GM12878 (cell line): ENCODE data around the gene RBM4. TPM values are rescaled to one million over a fixed set of nuclear protein-coding genes. Genes with fewer than 3 reads are reported as not detected.

Source experiments
- ATAC-seq: fragments of 200-7000 bp; cut with Tn5 transposase; 3 replicates; pipeline ENCODE4 v1.9.1; 2020; ENCODE audit warnings: mild to moderate bottlenecking, moderate library complexity
- BruUV-seq: library from RNA; stranded (reverse); fragments of 400-500 nt; replicated peaks from 2 replicates; lab custom pipeline; 2021; lab: Mats Ljungman, UMichigan
- CTCF ChIA-PET: fragments of 300-600 bp; sonication (Branson Sonifier 250); formaldehyde crosslinking; extraction: SDS; loops from one replicate; lab custom pipeline; 2021; ENCODE audit warnings: inconsistent platforms; lab: Yijun Ruan, JAX
- POLR2A ChIA-PET: fragments of 350-600 bp; formaldehyde crosslinking; extraction: SDS; loops from one replicate; lab custom pipeline; 2021; ENCODE audit warnings: inconsistent platforms; lab: Charles Lee
- RAD21 ChIA-PET: fragments of 300-600 bp; sonication (Branson Sonifier 250); formaldehyde crosslinking; loops from one replicate; lab custom pipeline; 2023; ENCODE audit warnings: antibody characterized with exemption; ENCODE audit not compliant: unreplicated experiment; lab: Charles Lee
- SMC1A ChIA-PET: fragments of 300-600 bp; sonication (Branson Sonifier 250); formaldehyde crosslinking; loops from one replicate; lab custom pipeline; 2023; ENCODE audit not compliant: unreplicated experiment, uncharacterized antibody; lab: Charles Lee
- DNase-seq: peaks from one replicate; pipeline ENCODE4 v3.0.0-alpha.2; 2011; ENCODE audit warnings: low read depth, low spot score
- FAIRE-seq: peaks from 3 replicates; lab custom pipeline; 2011; peaks lifted over from hg19 to GRCh38; lab: Jason Lieb, UNC
- H2AFZ ChIP-seq: 2 replicates; pipeline ENCODE4 v1.6.0; 2011; ENCODE audit warnings: low read depth, low read length, control low read depth; ENCODE audit not compliant: control insufficient read depth
- H3K27ac ChIP-seq: 2 replicates; pipeline ENCODE4 v1.5.1; 2011; ENCODE audit warnings: control low read depth; ENCODE audit not compliant: control insufficient read depth, insufficient read depth
- H3K27me3 ChIP-seq, 2 experiments: replicated peaks in 1 of 2; 2 replicates each; pipeline versions ENCODE4 v1.6.0 to v1.6.1; 2011; ENCODE audit warnings: low read length in 1 of 2; ENCODE audit not compliant: control insufficient read depth in 2 of 2, insufficient read depth in 2 of 2
- H3K36me3 ChIP-seq, 2 experiments: 2 replicates each; pipeline ENCODE4 v1.5.1; 2011; ENCODE audit warnings: low read length in 1 of 2; ENCODE audit not compliant: control insufficient read depth in 2 of 2, insufficient read depth in 2 of 2
- H3K4me1 ChIP-seq: 2 replicates; pipeline ENCODE4 v1.6.1; 2011; ENCODE audit warnings: mild to moderate bottlenecking, low read length, moderate library complexity, mixed read lengths; ENCODE audit not compliant: control insufficient read depth, insufficient read depth
- H3K4me2 ChIP-seq: 2 replicates; pipeline ENCODE4 v1.6.0; 2011; ENCODE audit warnings: control low read depth; ENCODE audit not compliant: control insufficient read depth, insufficient read depth
- H3K4me3 ChIP-seq: fragments of 200-600 bp; sonication (generic); 2 replicates; pipeline ENCODE4 v1.5.1; 2016
- H3K79me2 ChIP-seq: 2 replicates; pipeline ENCODE4 v1.6.0; 2011; ENCODE audit warnings: low read length; ENCODE audit not compliant: control insufficient read depth, insufficient read depth
- H3K9ac ChIP-seq: 2 replicates; pipeline ENCODE4 v1.8.0; 2011; ENCODE audit warnings: low read length, control low read depth, mixed read lengths; ENCODE audit not compliant: control insufficient read depth, insufficient read depth
- H3K9me3 ChIP-seq: replicated peaks from 3 replicates; pipeline ENCODE4 v1.5.1; 2011; ENCODE audit warnings: mild to moderate bottlenecking, low read length; ENCODE audit not compliant: control insufficient read depth, insufficient read depth
- H4K20me1 ChIP-seq: 2 replicates; pipeline ENCODE4 v1.6.0; 2011; ENCODE audit not compliant: control insufficient read depth, insufficient read depth
- CBFB ChIP-seq: IDR thresholded peaks from 2 replicates; pipeline ENCODE4 v1.6.1; 2016; ENCODE audit warnings: antibody characterized with exemption, low read depth
- CBX3 ChIP-seq: fragments of 200-600 bp; sonication (generic); IDR thresholded peaks from 2 replicates; pipeline ENCODE4 v1.6.1; 2016; ENCODE audit warnings: low read depth, borderline replicate concordance
- EED ChIP-seq: sonication (generic); IDR thresholded peaks from 2 replicates; pipeline ENCODE4 v1.6.1; 2016; ENCODE audit warnings: antibody characterized with exemption, low read depth
- ESRRA ChIP-seq: IDR thresholded peaks from 2 replicates; pipeline ENCODE4 v1.6.1; 2012; ENCODE audit warnings: mild to moderate bottlenecking, low read length, improper control_type of control experiment
- JUND ChIP-seq: IDR thresholded peaks from 2 replicates; pipeline ENCODE4 v1.6.1; 2012; ENCODE audit warnings: low read depth, mild to moderate bottlenecking, low read length, improper control_type of control experiment, moderate library complexity
- KDM1A ChIP-seq: fragments of 200-600 bp; sonication (generic); IDR thresholded peaks from 2 replicates; pipeline ENCODE4 v1.6.1; 2016; ENCODE audit warnings: borderline replicate concordance
- MYB ChIP-seq: fragments of 150-350 bp; IDR thresholded peaks from 2 replicates; pipeline ENCODE4 v1.6.1; 2014; ENCODE audit warnings: mild to moderate bottlenecking, low read depth, low read length, borderline replicate concordance
- MYC ChIP-seq: IDR thresholded peaks from 2 replicates; pipeline ENCODE4 v1.6.1; 2011; ENCODE audit warnings: mild to moderate bottlenecking, low read length, moderate library complexity, inconsistent platforms; ENCODE audit not compliant: insufficient read depth, insufficient replicate concordance, insufficient read length, severe bottlenecking
- NKRF ChIP-seq: fragments of 450-650 bp; conservative IDR thresholded peaks from 2 replicates; pipeline ENCODE4 v1.6.1; 2017; ENCODE audit warnings: mild to moderate bottlenecking, moderate library complexity
- RB1 ChIP-seq: fragments of 450-650 bp; formaldehyde crosslinking; IDR thresholded peaks from 2 replicates; pipeline ENCODE4 v1.6.1; 2017; ENCODE audit warnings: mild to moderate bottlenecking, borderline replicate concordance
- RELA ChIP-seq: fragments of 450-650 bp; IDR thresholded peaks from 2 replicates; pipeline ENCODE4 v1.8.0; 2014; ENCODE audit warnings: borderline replicate concordance; ENCODE audit not compliant: partially characterized antibody
- SP1 ChIP-seq: IDR thresholded peaks from one replicate; pipeline ENCODE4 v1.6.1; 2011; ENCODE audit warnings: low read depth, low read length
- SREBF2 ChIP-seq: IDR thresholded peaks from 2 replicates; pipeline ENCODE4 v1.6.1; 2012; ENCODE audit warnings: mild to moderate bottlenecking, low read length
- TBL1XR1 ChIP-seq: IDR thresholded peaks from 2 replicates; pipeline ENCODE4 v1.6.1; 2012; ENCODE audit warnings: low read depth, low read length, improper control_type of control experiment
- USF1 ChIP-seq: IDR thresholded peaks from 2 replicates; pipeline ENCODE4 v1.6.1; 2011; ENCODE audit warnings: borderline replicate concordance, low read depth, mild to moderate bottlenecking, moderate library complexity, mixed read lengths, low read length; ENCODE audit not compliant: insufficient read depth; ENCODE audit errors: extremely low read length
- YY1 ChIP-seq: IDR thresholded peaks from 2 replicates; pipeline ENCODE4 v1.6.1; 2011; ENCODE audit warnings: low read depth, mild to moderate bottlenecking, low read length
- ZZZ3 ChIP-seq: IDR thresholded peaks from 2 replicates; pipeline ENCODE4 v1.6.1; 2011; ENCODE audit warnings: low read depth; ENCODE audit not compliant: control insufficient read depth, insufficient read length
- WGBS: methylation state at CpG from one replicate; pipeline ENCODE4 v1.1.6; 2016; ENCODE audit warnings: low lambda C conversion rate; ENCODE audit not compliant: insufficient replicate concordance, insufficient coverage; ENCODE audit errors: missing lambda C conversion rate; 5-methylcytosine and 5-hydroxymethylcytosine counted together
- in situ Hi-C: fragments of 300-500 bp; cut with MboI; formaldehyde crosslinking; loops from 9 replicates; pipeline ENCODE4 v1.14.3; 2018; ENCODE audit warnings: mixed read lengths
- intact Hi-C: fragments of 100-400 bp; cut with micrococcal nuclease; formaldehyde crosslinking; loops from one replicate; pipeline ENCODE4 v1.14.2; 2022; ENCODE audit not compliant: unreplicated experiment
- polyA plus RNA-seq, 11 experiments: library from polyadenylated mRNA; depleted of rRNA in 4 of 11; unstranded in 6 of 11; stranded (reverse) in 5 of 11; fragments of >200 nt; fragmentation: Nextera tagmentation in 4 of 11; fragmentation: Illumina TruSeq in 1 of 11; extraction: Ambion mirVana in 4 of 11; extraction: Trizol in 1 of 11; gene quantifications; 1 replicate in 1 of 11; 2 replicates in 10 of 11; pipeline versions ENCODE4 v1.2.1 to v1.2.3, GENCODE V29; 2011 to 2016; ENCODE audit warnings: inconsistent platforms in 2 of 11, missing spikeins in 2 of 11, low read depth in 1 of 11
- total RNA-seq, 4 experiments: library from RNA; depleted of rRNA in 3 of 4; stranded (reverse); fragments of >200 nt in 3 of 4; fragmentation: Illumina TruSeq in 1 of 4; extraction: Trizol in 1 of 4; gene quantifications; 2 replicates each; pipeline versions ENCODE4 v1.2.1 to v1.2.3, GENCODE V29; 2013 to 2021
- TF ChIP-seq, protein P1 (sequence below), 3 experiments: IDR thresholded peaks in 2 of 3; conservative IDR thresholded peaks in 1 of 3; 2 replicates each; pipeline ENCODE4 v1.5.1; 2011; ENCODE audit warnings: low read depth in 3 of 3, low read length in 3 of 3, mild to moderate bottlenecking in 3 of 3, control low read depth in 2 of 3, moderate library complexity in 2 of 3, inconsistent platforms in 1 of 3, mixed read lengths in 1 of 3; ENCODE audit not compliant: control insufficient read depth in 2 of 3, insufficient read depth in 1 of 3; ENCODE audit errors: extremely low read depth in 1 of 3

RBM4 gene
- total and polyA plus RNA-seq, 10 of the 15 experiments (the other 5 are each of a cell fraction or from before 2014, with no cell fraction given), result 105 to 224 (median 138) TPM

DNA sequence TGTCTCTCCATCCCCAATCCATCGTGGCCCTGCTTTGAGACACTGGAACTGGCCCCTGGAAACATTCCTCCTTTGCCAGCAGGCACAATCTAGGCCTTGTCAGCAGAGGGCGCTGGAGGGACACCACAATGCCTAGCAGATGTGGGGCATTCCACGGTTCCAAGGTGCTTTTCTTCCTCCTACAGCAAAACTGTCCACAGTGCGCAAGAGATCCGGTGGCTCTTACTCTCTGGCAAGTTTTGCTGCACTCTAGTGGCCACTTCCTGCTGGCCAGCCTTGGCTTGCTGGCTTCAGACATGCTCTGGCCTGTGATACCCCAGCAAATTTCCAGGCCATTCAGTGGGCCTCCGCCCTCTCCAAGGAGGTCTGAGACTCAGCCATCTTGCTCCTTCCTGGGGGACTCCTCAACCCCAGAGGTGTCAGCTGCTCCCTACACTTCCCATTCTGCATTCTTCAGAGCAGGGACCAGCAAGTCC lies 56.3 kb downstream of the RBM4 start:
- no peaks in the 10 kb centered on the region for H4K20me1 ChIP-seq
- intact Hi-C loops (loop anchor here (1.0 kb wide), 2 partner anchors 140 to 189 kb away; no protein-coding TSS in a partner anchor), in situ Hi-C loops (loop anchor here (5.0 kb wide), 2 partner anchors 138 to 188 kb away; no protein-coding TSS in a partner anchor)
- H3K79me2 ChIP-seq, result no peaks in the 10 kb centered on the region
- 0 out of 2 replicates have a peak overlapping the region, but pooled peaks have one; percentile 27 for H3K4me2 ChIP-seq
- H2AFZ ChIP-seq, result peak overlapping the region; percentile 77
- no peaks in the 10 kb centered on the region for H3K4me1 ChIP-seq
- peak; percentile 96 for FAIRE-seq
- peak; percentile 58 for DNase-seq
- H3K9ac ChIP-seq, result no peak overlapping the region
- H3K9me3 ChIP-seq, result no peaks in the 10 kb centered on the region
- ATAC-seq, result peak; percentile 97
- 26% methylated on average over 6 of the region's 6 CpGs for WGBS
- ChIA-PET CTCF (interaction anchor here (0.9 to 5.8 kb wide), 11 partner anchors 15 to 188 kb away, joined by 3 to 67 read pairs (median 3); partner anchors contain the start of gene RCE1), POLR2A (interaction anchor here (0.6 kb wide), 2 partner anchors 115 to 161 kb away, joined by 3 to 4 read pairs; no protein-coding TSS in a partner anchor), SMC1A (interaction anchor here (0.6 to 5.8 kb wide), 4 partner anchors 139 to 199 kb away, joined by 3 to 38 read pairs (median 6); no protein-coding TSS in a partner anchor), RAD21 (interaction anchor here (0.6 to 3.5 kb wide), 10 partner anchors 10 to 197 kb away, joined by 3 to 24 read pairs (median 4); partner anchors contain the start of genes RBM4B and RCE1)
- no TSS peak for BruUV-seq
- no peaks in the 10 kb centered on the region for H3K36me3 ChIP-seq
- H3K27ac ChIP-seq, result no peak overlapping the region
- no peaks in the 10 kb centered on the region; a peak in 1 of 4 replicates for H3K27me3 ChIP-seq
- no peak overlapping the region for H3K4me3 ChIP-seq
- TF ChIP-seq SP1 (no peak), NKRF (no peak), USF1 (no peak), ESRRA (no peak), CBX3 (no peak), ZZZ3 (no peak), RELA (peak; percentile 96), EED (peak; percentile 73), YY1 (peak; percentile 81), TBL1XR1 (peak; percentile 33; the same call in 1 of the 2 replicates), SREBF2 (no peak), CBFB (no peak), KDM1A (no peak), MYC (no peak), RB1 (peak; percentile 86), JUND (no peak), MYB (no peak)
- TF ChIP-seq, protein P1, sequence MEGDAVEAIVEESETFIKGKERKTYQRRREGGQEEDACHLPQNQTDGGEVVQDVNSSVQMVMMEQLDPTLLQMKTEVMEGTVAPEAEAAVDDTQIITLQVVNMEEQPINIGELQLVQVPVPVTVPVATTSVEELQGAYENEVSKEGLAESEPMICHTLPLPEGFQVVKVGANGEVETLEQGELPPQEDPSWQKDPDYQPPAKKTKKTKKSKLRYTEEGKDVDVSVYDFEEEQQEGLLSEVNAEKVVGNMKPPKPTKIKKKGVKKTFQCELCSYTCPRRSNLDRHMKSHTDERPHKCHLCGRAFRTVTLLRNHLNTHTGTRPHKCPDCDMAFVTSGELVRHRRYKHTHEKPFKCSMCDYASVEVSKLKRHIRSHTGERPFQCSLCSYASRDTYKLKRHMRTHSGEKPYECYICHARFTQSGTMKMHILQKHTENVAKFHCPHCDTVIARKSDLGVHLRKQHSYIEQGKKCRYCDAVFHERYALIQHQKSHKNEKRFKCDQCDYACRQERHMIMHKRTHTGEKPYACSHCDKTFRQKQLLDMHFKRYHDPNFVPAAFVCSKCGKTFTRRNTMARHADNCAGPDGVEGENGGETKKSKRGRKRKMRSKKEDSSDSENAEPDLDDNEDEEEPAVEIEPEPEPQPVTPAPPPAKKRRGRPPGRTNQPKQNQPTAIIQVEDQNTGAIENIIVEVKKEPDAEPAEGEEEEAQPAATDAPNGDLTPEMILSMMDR (IDR thresholded peaks at IDR 0.05 in 2 of 3, conservative IDR thresholded peaks at IDR 0.05 in 1 of 3; ENCODE audit: control insufficient read depth in 2 of 3, extremely low read depth in 1 of 3, insufficient read depth in 1 of 3, low read depth in 3 of 3, low read length in 3 of 3), result peak; percentile 94 to 99 (median 97)
